H54 (cell line): ENCODE results near the gene TMEM41B.
"Not testable (repeated sequence)": the region's sequence is repeated elsewhere in the genome, so short reads cannot be mapped to it uniquely, and the experiment has no call there.

Experiments
- DNase-seq: peaks from one replicate; pipeline ENCODE4 v3.0.0; 2011; ENCODE audit warnings: low spot score, mixed read lengths; ENCODE audit not compliant: insufficient read length
- FAIRE-seq: peaks from 3 replicates; lab custom pipeline; 2011; peaks lifted over from hg19 to GRCh38; lab: Jason Lieb, UNC
- POLR2A ChIP-seq: IDR thresholded peaks from 2 replicates; pipeline ENCODE4 v1.6.1; 2011; ENCODE audit warnings: low read depth, mild to moderate bottlenecking, low read length

The TMEM41B gene

GRCh38 chr11:9253086-9253485 is 61.3 kb downstream of the TMEM41B start:
- TF ChIP-seq POLR2A, result no peak
- FAIRE-seq (no peak), DNase-seq (no peak)

GRCh38 chr11:9251311-9251710 is 63.1 kb downstream of the TMEM41B start:
- DNase-seq (no peak), FAIRE-seq (no peak)
- TF ChIP-seq POLR2A, result no peak

- DNase-seq (no peak), FAIRE-seq (no peak)
- TF ChIP-seq POLR2A, result no peak
Measured at GRCh38 chr11:9250139-9250582, 64.2 kb downstream of the TMEM41B start.

- no peak for FAIRE-seq
- no peak for TF ChIP-seq POLR2A
Measured at GRCh38 chr11:9249252-9249651, 65.1 kb downstream of the TMEM41B start.

GRCh38 chr11:9247863-9248262 is 66.5 kb downstream of the TMEM41B start:
- no peak for TF ChIP-seq POLR2A
- FAIRE-seq (no peak), DNase-seq (no peak)

More at GRCh38 chr11:9249252-9249651, 65.1 kb downstream of the TMEM41B start:
- DNase-seq, result no peak

GRCh38 chr11:9236242-9236641 is 78.2 kb downstream of the TMEM41B start:
- not testable (repeated sequence) for DNase-seq, FAIRE-seq

GRCh38 chr11:9232482-9232881 is 81.9 kb downstream of the TMEM41B start:
- TF ChIP-seq POLR2A, result no peak
- DNase-seq (no peak), FAIRE-seq (no peak)

- TF ChIP-seq POLR2A, result no peak
- DNase-seq (no peak), FAIRE-seq (no peak)
Measured at GRCh38 chr11:9231848-9232177, 82.6 kb downstream of the TMEM41B start.
